Tibial nerve (tissue), 4 donors: ENCODE data around the gene MYO3B.

Experiments used
- EP300 ChIP-seq, 2 donors: sonication (generic); formaldehyde crosslinking; IDR thresholded peaks; one replicate each; pipeline ENCODE4 v1.6.1; 2017; ENCODE audit warnings: antibody characterized with exemption in 2 of 2, mild to moderate bottlenecking in 1 of 2
- POLR2A ChIP-seq, 2 donors: fragments of 450-650 bp; IDR thresholded peaks; one replicate each; pipeline ENCODE4 v1.6.1; 2017; ENCODE audit warnings: antibody characterized with exemption in 2 of 2, mild to moderate bottlenecking in 2 of 2, moderate library complexity in 2 of 2
- TF ChIP-seq, protein P1 (sequence below), 5 experiments: fragments of 200-600 bp in 3 of 5; fragments of 450-650 bp in 2 of 5; sonication (generic) in 3 of 5; IDR thresholded peaks; one replicate each; pipeline ENCODE4 v1.5.1; 2016 to 2019; ENCODE audit warnings: antibody characterized with exemption in 5 of 5, mild to moderate bottlenecking in 3 of 5, moderate library complexity in 2 of 5

DNA sequence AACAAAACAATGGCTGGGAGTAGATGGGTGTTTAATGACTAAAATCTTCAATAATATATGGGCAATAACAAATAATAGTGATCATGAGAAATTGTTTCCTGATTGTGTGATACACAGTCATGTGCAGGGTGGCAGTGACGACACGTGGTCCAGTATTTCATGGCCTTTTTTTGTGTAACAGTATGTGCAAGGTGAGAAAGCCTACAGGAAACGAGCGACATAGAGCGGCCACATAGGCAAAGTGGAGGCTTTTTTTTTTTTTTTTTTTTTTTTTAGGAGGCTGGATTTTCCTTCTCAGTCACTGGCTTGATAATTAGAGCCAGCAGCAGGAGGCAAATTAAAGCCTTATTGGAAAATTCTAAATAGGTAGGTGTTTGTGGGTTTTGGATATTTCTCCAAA, 123.7 kb downstream of the MYO3B start:
- TF ChIP-seq, protein P1, sequence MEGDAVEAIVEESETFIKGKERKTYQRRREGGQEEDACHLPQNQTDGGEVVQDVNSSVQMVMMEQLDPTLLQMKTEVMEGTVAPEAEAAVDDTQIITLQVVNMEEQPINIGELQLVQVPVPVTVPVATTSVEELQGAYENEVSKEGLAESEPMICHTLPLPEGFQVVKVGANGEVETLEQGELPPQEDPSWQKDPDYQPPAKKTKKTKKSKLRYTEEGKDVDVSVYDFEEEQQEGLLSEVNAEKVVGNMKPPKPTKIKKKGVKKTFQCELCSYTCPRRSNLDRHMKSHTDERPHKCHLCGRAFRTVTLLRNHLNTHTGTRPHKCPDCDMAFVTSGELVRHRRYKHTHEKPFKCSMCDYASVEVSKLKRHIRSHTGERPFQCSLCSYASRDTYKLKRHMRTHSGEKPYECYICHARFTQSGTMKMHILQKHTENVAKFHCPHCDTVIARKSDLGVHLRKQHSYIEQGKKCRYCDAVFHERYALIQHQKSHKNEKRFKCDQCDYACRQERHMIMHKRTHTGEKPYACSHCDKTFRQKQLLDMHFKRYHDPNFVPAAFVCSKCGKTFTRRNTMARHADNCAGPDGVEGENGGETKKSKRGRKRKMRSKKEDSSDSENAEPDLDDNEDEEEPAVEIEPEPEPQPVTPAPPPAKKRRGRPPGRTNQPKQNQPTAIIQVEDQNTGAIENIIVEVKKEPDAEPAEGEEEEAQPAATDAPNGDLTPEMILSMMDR (IDR thresholded peaks at IDR 0.05), result no peak
- TF ChIP-seq EP300 (IDR thresholded peaks at IDR 0.05) (no peak), POLR2A (IDR thresholded peaks at IDR 0.05) (no peak)
